GM12872 (cell line): ENCODE results near the gene IQCF5.

ENCODE experiments used
- CTCF ChIP-seq: IDR thresholded peaks from 3 replicates; pipeline ENCODE4 v1.5.1; 2011; ENCODE audit warnings: low read depth, mild to moderate bottlenecking, low read length, moderate library complexity; ENCODE audit not compliant: insufficient read depth

The IQCF5 gene

GRCh38 chr3:51860703-51861665, 14.4 kb downstream of the IQCF5 start, which contains the start of gene IQCF2:
Gene IQCF2 (plus strand): TSS chr3:51861615. CDS start chr3:51861667, 52 bp downstream.
- no peak for TF ChIP-seq CTCF

- TF ChIP-seq CTCF: no peak
Observed at GRCh38 chr3:51845129-51845528, 30.3 kb downstream of the IQCF5 start.

GRCh38 chr3:51836606-51837005, 38.8 kb downstream of the IQCF5 start:
- no peak for TF ChIP-seq CTCF

- no peak for TF ChIP-seq CTCF
Observed at GRCh38 chr3:51830836-51831385, 44.5 kb downstream of the IQCF5 start.

- TF ChIP-seq CTCF: no peak
Observed at GRCh38 chr3:51830345-51830744, 45.1 kb downstream of the IQCF5 start.

- no peak for TF ChIP-seq CTCF
Observed at GRCh38 chr3:51828297-51828696, 47.1 kb downstream of the IQCF5 start.
